Muscle of arm (tissue), 12 donors: ENCODE results near the gene USP25. TPM values are rescaled to one million over a fixed set of nuclear protein-coding genes. Genes with fewer than 3 reads are reported as not detected.
"Not testable (repeated sequence)": the region's sequence is repeated elsewhere in the genome, so short reads cannot be mapped to it uniquely, and the experiment has no call there.

ENCODE experiments used
- DNase-seq: peaks from one replicate; pipeline ENCODE4 v3.0.0-alpha.2; 2013
- polyA plus RNA-seq, 12 donors: library from polyadenylated mRNA; unstranded; fragments of 120-200 nt; gene quantifications; one replicate each; pipeline ENCODE4 v1.2.1, GENCODE V29; 2013; ENCODE audit not compliant: insufficient read length in 12 of 12

The USP25 gene
- polyA plus RNA-seq, 12 donors = 26.3 to 69.6 (median 51.1) TPM; not detected in 1

- no peak for DNase-seq
These were observed 1.4 kb downstream of the USP25 start for GRCh38 chr21:15731243-15731613.

- DNase-seq = no peak
These were observed 2.7 kb downstream of the USP25 start for GRCh38 chr21:15732290-15732995.

GRCh38 chr21:15732996-15733329, 3.2 kb downstream of the USP25 start:
- no peak for DNase-seq

GRCh38 chr21:15735409-15735808, 5.6 kb downstream of the USP25 start:
- DNase-seq = no peak

DNA sequence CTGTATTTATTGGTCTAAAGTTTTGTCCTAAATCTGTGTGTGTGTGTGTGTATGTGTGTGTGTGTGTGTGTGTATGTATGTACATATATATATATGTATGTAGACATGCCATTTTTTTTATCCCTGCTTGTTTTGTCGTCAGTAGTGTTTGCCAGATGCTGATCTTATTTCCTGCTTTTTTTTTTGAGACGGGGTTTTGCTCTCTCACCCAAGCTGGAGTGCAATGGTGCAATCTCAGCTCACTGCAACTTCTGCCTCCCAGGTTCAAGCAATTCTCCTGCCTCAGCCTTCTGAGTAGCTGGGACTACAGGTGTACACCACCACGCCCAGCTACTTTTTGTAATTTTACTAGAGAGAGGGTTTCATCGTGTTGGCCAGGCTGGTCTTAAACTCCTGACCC, 6.1 kb downstream of the USP25 start:
- not testable (repeated sequence) for DNase-seq

DNA sequence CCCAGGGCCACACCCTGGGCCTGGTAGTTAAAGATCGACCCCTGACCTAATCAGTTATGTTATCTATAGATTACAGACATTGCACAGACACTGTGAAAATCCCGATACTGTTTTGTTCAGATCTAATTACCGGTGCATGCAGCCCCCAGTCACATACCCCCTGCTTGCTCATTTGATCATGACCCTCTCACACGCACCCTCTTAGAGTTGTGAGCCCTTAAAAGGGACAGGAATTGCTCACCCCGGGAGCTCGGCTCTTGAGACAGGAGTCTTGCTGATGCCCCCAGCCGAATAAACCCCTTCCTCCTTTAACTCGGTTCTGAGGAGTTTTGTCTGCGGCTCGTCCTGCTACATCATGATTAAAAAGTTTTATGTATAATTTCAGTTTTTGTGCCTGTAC, 9.0 kb downstream of the USP25 start:
- not testable (repeated sequence) for DNase-seq

DNA sequence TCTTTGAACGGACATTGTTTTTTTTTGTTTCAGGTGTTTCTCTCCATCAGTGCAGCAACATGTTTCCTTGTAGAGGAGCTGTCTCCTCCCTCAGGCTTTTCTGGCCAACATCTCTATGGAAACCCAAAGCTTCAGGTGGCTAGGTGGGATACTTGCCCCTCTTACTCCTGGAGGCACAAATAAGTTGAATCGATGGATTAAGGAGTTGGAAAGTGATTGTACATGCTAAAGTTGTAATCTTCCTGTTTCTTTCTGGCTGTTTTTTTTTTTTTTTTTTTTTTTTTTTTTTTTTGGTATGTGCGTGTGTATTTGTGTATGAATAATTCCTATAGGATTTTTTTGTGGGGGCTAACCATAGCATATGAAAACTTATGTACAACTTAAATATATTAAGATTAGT, 10.6 kb downstream of the USP25 start:
- DNase-seq = no peak

DNA sequence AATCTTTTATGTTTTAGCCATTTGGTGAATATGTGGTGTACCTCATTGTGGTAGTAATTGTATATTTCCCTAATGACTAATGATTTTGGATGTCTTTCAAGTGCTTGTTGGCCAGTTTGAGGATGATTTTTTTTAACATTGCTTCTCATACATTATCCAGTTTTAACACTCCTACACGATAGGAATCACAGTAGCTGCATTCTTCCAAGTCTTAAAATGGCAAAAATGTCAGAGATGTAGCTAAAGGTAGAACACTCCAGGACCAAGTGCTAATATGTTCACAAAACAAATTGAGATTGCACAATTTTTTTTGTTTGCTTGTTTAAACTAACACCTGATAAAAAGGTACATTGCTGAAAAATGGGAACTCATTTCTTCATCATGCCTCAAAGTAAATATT, 11.7 kb downstream of the USP25 start:
- no peak for DNase-seq

- no peak for DNase-seq
These were observed 12.4 kb downstream of the USP25 start for GRCh38 chr21:15742052-15742670.

- no peak for DNase-seq
These were observed 12.9 kb downstream of the USP25 start for GRCh38 chr21:15742694-15743093.

DNA sequence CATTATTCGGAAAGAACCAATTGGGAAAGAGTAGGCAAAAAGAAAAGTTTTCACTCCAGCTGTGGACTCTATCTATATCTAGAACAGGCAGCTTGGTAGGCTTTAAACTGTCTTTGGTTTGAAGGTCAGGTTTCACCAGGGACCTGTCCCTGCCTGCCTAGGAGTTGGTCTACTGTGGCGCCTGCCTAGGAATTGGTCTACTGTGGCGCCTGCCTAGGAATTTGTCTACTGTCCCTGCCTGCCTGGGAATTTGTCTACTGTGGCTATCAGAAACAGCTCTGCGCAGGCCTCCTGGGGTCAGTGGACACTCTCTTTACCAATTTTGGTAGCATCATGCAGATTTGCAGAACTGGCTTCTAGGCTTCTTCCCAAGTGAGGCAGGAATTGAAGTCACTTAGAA, 13.8 kb downstream of the USP25 start:
- no peak for DNase-seq

GRCh38 chr21:15744926-15745325, 15.1 kb downstream of the USP25 start:
- DNase-seq = no peak

DNA sequence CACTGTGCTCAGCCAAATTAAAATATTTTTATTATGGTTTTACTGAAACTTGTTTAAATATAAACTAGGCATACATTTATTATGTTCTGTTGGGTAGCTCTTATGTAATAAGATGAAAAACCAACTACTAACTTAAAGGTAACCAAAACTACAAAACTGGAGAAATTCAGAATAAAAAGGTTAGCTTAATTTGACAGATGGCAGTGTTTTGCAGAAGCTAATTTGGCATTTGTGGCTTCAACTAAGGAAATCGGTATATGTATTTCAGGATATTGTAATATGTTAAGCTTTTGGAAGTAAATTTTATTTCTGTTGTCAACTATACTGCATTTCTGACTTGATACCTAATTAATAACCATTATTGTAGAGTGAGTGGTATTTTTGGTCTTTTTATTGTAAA, 18.8 kb downstream of the USP25 start:
- no peak for DNase-seq

GRCh38 chr21:15749082-15749860, 19.5 kb downstream of the USP25 start:
- no peak for DNase-seq

DNA sequence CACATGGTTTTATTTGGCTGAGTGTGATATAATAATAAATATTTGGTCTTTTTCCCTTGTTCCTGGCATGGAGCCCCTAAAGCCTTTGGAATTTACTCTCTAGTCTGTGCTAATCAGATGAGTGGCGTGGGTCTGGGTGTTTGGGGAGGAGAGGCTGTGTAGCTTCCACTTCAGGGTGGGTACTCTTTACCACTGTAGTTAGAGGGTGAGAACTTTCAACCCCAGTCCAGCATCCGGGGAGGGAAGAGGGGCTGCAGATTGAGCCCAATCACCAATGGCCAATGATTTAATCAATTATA, 20.0 kb downstream of the USP25 start:
- no peak for DNase-seq

DNA sequence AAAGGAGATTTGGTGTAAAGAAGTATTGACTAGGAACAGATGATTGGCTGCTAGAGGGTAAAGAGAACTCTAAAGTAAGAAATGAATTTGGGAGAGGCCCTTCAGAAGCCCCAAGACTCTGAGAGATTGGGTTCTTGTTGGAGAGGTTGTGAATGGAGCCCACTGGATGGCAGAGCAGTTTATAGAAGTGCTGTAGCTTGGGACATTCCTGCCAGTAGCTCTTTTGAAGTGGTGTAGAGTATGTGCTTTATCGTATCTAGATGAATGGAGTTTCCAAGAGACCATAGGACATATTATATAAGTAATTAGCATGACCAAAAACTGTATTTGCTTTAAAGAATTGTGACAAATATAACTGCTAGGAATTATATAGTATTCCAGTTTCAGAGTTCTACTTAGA, 21.3 kb downstream of the USP25 start:
- no peak for DNase-seq

GRCh38 chr21:15751546-15751945, 21.8 kb downstream of the USP25 start:
- peak; percentile 25 for DNase-seq

DNA sequence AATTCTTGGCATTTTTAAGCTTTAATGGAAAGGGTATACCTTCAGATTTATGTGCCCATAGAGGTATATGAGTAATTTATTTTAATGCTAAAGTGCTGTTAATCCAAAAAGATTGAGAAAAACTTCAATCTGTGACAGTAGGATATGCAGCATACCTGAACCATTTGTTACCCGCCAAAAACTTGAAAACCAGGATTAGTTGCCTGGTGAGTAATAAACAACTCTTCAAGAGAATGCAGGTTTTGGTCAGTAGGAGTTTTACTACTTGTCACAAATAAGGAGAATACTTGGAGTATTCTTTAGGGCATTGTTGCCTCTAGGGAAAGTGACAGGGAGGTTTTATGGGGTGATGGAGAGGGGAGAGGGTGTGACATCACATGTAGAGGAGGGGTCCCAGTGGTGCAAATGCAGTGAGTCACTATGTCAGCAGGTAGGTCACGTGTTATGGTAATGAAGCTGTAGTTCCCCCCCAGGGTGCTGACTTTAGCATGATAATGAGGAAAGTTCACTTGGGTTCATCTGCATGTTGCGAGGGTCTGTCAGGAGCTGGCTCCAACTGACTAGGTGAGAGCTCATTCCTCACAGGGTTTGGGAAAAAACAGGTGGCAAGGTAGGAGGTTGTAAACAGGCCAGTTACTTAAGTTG, 23.1 kb downstream of the USP25 start:
- no peak for DNase-seq

DNA sequence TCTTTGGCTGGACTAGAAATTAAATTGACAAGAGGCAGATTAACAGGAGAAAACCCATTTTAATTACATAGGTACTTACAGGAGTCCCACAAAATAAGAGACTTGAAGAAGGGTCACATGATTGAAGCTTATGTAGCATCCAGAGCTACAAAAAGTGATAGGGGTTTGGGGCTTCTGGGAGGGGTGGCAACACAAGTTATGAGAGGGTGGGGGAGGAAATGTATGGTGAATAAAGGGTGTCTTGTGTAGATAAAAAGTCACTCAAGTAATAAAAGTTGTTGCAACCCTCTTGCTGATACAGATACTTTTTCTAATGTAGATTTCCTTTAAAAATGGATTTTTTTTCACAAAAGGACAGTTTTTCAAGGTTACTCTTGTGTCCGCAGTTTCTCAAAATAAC, 24.0 kb downstream of the USP25 start:
- no peak for DNase-seq

DNA sequence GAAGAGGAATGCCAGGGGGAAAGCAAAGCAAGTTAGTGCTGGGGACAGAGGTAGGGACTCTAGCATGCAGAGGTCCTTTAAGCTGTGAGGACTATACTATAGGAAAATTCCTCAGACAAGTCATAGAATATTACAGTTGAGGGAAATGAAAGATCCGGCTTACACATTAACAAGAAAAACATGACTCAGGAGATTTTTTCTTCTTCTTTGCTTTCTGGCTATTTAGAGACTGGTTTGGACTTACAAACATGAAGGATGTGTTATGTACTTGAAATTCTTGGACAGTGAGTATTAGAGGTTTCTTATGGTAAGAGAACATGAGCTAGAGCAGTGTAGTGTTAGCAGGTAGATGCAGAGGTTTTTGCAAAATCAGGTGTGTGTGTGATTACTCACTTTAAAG, 24.9 kb downstream of the USP25 start:
- DNase-seq = no peak

DNA sequence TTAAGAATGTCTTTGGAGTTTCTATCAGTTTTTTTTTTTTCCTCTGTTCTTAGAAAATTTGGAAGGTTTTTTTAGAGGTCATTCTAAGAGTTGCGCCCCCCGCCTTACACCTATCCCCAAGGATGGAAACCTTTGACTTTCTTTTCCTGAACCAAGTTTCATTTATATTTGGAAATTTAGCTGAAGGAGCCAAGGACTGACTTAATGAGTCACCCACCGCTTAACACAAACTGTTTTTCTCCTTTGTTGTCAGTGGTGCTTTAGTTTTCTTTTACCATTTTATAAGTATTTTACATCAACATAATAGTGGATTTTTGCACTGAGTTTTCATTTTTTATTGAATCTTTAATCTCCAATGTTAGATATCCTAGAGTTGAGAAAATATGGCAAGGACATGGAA, 25.3 kb downstream of the USP25 start:
- DNase-seq = no peak

DNA sequence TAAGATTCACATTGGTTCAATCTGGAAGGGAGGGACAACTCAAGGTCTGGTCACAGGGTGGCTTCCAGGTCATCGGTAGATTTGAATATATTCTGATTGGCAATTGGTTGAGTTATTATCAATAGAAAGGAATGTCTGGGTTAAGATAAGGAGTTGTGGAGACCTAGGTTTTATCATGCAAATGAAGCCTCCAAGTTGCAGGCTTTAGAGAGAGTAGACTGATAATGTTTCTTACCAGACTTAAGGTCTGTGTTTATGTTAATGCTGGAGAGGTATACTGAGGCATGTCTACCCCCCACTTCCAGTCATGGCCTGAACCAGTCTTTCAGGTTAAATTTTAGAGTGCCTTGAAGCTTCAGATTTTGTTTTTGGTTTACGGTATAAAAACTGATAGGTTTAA, 29.7 kb downstream of the USP25 start:
- DNase-seq = no peak

- no peak for DNase-seq
These were observed 31.8 kb downstream of the USP25 start for GRCh38 chr21:15761507-15762100.
